Sigmoid colon (tissue), 4 donors: ENCODE results near the gene MRPL11.

Experiments used
- CTCF ChIP-seq, 4 experiments: fragments of 450-650 bp in 3 of 4; fragments of 200-600 bp in 1 of 4; IDR thresholded peaks; one replicate each; pipeline ENCODE4 v1.5.1; 2016 to 2019; ENCODE audit warnings: antibody characterized with exemption in 4 of 4, mild to moderate bottlenecking in 3 of 4, moderate library complexity in 2 of 4
- EP300 ChIP-seq, 4 donors: sonication (generic); formaldehyde crosslinking; IDR thresholded peaks; one replicate each; pipeline ENCODE4 v1.6.1; 2017; ENCODE audit warnings: antibody characterized with exemption in 4 of 4
- POLR2A ChIP-seq, 2 donors: fragments of 450-650 bp; IDR thresholded peaks; one replicate each; pipeline ENCODE4 v1.6.1; 2016; ENCODE audit warnings: antibody characterized with exemption in 2 of 2, mild to moderate bottlenecking in 2 of 2, moderate library complexity in 2 of 2
- POLR2AphosphoS5 ChIP-seq, 4 donors: sonication (generic); formaldehyde crosslinking; IDR thresholded peaks; one replicate each; pipeline ENCODE4 v1.6.1; 2017; ENCODE audit warnings: antibody characterized with exemption in 4 of 4

GRCh38 chr11:66459138-66459778 is 20.6 kb upstream of the MRPL11 start:
- TF ChIP-seq CTCF (IDR thresholded peaks at IDR 0.05) (no peak), POLR2AphosphoS5 (IDR thresholded peaks at IDR 0.05) (no peak), EP300 (IDR thresholded peaks at IDR 0.05) (no peak), POLR2A (IDR thresholded peaks at IDR 0.05) (no peak)
